ENCODE measurements around the gene MYO18A. TPM values are rescaled to one million over a fixed set of nuclear protein-coding genes. Genes with fewer than 3 reads are reported as not detected.
"Not testable (repeated sequence)": the region's sequence is repeated elsewhere in the genome, so short reads cannot be mapped to it uniquely, and the experiment has no call there.

Gene MYO18A
- total RNA-seq, 4 donors from 2014 or later = 112 to 191 (median 136) TPM

DNA sequence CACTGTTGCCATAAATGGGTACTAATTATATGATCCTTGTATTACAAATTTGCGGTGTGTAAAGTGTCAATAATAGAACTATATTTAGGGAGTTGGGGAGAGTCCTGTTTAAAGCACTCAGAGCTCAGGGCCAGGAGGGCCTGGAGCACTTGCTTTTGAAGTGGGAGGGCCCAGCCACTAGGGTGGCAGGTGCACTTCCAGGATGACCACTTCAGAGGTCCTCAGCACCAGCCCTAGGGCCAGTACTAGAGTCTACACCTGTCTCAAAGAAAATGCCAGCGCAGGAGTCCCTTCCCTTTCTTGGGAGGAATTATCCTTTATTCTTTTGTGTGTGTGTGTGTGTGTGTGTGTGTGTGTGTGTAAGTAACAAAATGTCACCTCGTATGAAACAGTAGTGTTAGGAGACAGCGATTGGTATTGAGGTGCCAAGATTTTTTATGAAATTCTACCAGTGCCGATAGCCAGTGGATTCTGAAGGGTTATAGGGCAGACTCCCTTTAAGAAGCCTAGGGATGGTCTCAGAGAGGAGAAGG, 31.9 kb downstream of the MYO18A start:
- no peaks in the 10 kb centered on the region for H3K36me3 ChIP-seq
- peak overlapping the region in 3 of 4 donors; percentile 38 to 57 (median 45) for H3K4me3 ChIP-seq
- 22% methylated on average over 5 of the region's 5 CpGs; no CpG with 5 or more reads in 1 of the 2 donors for WGBS, 2 donors (ENCODE audit: low coverage in 1 of 2)
- in situ Hi-C loops (cut with MboI; ENCODE audit: low pct_ligation_motif_present in 1 of 4, low pct_unique_long_range_greater_than_20kb in 1 of 4, low sequenced_read_pairs in 3 of 4) (loop anchor here in 3 of 4 donors (10.0 to 25.0 kb wide), 3 partner anchors 56 to 139 kb away; partner anchors contain the start of gene NUFIP2 (in 1 of the 3)), intact Hi-C loops (cut with DNase I; ENCODE audit: low total_unique reads) (loop anchor here (2.0 to 5.0 kb wide), 2 partner anchors 70 to 144 kb away; partner anchors contain the start of gene NUFIP2)
- H3K27ac ChIP-seq = peak overlapping the region; percentile 78 to 89 (median 82)
- H3K9me3 ChIP-seq = no peaks in the 10 kb centered on the region
- H3K4me1 ChIP-seq = peaks cover 14 to 32% (median 23%) of the 10 kb centered on the region in 4 donors
- no peaks in the 10 kb centered on the region for H3K27me3 ChIP-seq
- DNase-seq = no peak
- TF ChIP-seq POLR2A (IDR thresholded peaks at IDR 0.05) = no peak
- TF ChIP-seq POLR2AphosphoS5 (IDR thresholded peaks at IDR 0.05) = no peak
- TF ChIP-seq EP300 (IDR thresholded peaks at IDR 0.05; ENCODE audit: low read depth) = no peak
- TF ChIP-seq, protein P1, sequence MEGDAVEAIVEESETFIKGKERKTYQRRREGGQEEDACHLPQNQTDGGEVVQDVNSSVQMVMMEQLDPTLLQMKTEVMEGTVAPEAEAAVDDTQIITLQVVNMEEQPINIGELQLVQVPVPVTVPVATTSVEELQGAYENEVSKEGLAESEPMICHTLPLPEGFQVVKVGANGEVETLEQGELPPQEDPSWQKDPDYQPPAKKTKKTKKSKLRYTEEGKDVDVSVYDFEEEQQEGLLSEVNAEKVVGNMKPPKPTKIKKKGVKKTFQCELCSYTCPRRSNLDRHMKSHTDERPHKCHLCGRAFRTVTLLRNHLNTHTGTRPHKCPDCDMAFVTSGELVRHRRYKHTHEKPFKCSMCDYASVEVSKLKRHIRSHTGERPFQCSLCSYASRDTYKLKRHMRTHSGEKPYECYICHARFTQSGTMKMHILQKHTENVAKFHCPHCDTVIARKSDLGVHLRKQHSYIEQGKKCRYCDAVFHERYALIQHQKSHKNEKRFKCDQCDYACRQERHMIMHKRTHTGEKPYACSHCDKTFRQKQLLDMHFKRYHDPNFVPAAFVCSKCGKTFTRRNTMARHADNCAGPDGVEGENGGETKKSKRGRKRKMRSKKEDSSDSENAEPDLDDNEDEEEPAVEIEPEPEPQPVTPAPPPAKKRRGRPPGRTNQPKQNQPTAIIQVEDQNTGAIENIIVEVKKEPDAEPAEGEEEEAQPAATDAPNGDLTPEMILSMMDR (IDR thresholded peaks at IDR 0.05) = no peak

DNA sequence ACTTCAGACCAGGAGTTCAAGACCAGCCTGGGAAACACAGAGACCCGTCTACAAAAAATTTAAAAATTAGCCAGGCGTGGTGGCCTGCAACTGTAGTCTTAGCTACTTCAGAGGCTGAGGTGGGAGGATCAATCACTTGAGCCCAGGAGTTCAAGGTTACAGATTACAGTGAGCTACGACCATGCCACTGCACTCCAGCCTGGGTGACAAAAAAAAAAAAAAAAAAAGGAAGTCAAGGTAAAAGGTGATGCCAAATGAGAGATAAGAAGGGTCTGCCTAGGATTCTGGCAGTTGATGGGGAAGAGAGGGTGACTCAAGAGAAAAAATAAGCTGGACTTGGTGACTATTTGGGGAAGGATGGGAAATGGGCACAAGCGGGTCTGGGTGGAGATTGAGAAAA, 32.5 kb downstream of the MYO18A start:
- intact Hi-C loops (cut with DNase I; ENCODE audit: low total_unique reads) (loop anchor here (2.0 to 5.0 kb wide), 2 partner anchors 71 to 145 kb away; partner anchors contain the start of gene NUFIP2), in situ Hi-C loops (cut with MboI; ENCODE audit: low pct_ligation_motif_present in 1 of 4, low pct_unique_long_range_greater_than_20kb in 1 of 4, low sequenced_read_pairs in 3 of 4) (loop anchor here in 3 of 4 donors (10.0 to 25.0 kb wide), 3 partner anchors 57 to 140 kb away; partner anchors contain the start of gene NUFIP2 (in 1 of the 3))
- Histone ChIP-seq H3K9me3 (no peaks in the 10 kb centered on the region), H3K4me1 (peaks cover 14 to 32% (median 23%) of the 10 kb centered on the region in 4 donors), H3K4me3 (no peak overlapping the region), H3K27ac (peak overlapping the region; percentile 78 to 89 (median 82)), H3K27me3 (no peaks in the 10 kb centered on the region), H3K36me3 (no peaks in the 10 kb centered on the region)
- TF ChIP-seq, protein P1 (IDR thresholded peaks at IDR 0.05) = no peak
- TF ChIP-seq POLR2A (IDR thresholded peaks at IDR 0.05) (no peak), POLR2AphosphoS5 (IDR thresholded peaks at IDR 0.05) (no peak), EP300 (IDR thresholded peaks at IDR 0.05; ENCODE audit: low read depth) (no peak)
- 85 to 100% methylated on average over 1 to 4 of the region's 4 CpGs for WGBS, 2 donors (ENCODE audit: low coverage in 1 of 2)
- no peak for DNase-seq

DNA sequence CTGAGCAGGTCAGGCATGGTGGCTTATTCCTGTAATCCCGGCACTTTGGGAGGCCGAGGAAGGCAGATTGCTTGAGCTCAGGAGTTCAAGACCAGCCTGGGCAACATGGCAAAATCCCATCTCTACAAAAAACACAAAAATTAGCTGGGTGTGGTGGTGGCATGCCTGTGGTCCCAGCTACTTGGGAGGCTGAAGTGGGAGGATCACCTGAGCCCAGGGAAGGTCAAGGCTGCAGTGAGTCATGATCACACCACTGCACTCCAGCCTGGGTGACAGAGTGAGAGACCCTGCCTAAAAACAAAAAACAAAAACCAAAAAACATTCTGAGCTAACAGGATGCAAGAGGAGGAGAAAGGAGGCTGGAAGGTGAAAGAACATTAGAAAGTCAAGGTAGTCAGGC, 33.0 kb downstream of the MYO18A start:
- not testable (repeated sequence) for H3K27me3 ChIP-seq, DNase-seq, H3K4me3 ChIP-seq, H3K27ac ChIP-seq, H3K9me3 ChIP-seq, H3K36me3 ChIP-seq
- WGBS, 2 donors (ENCODE audit: low coverage in 1 of 2) = 94% methylated on average over 2 of the region's 2 CpGs; no CpG with 5 or more reads in 1 of the 2 donors
- peaks cover 14 to 32% (median 23%) of the 10 kb centered on the region in 4 donors for H3K4me1 ChIP-seq
- intact Hi-C loops (cut with DNase I; ENCODE audit: low total_unique reads) (loop anchor here (5.0 kb wide), 1 partner anchor 145 kb away; the partner anchor contains the start of gene NUFIP2), in situ Hi-C loops (cut with MboI; ENCODE audit: low pct_ligation_motif_present in 1 of 4, low pct_unique_long_range_greater_than_20kb in 1 of 4, low sequenced_read_pairs in 3 of 4) (loop anchor here in 3 of 4 donors (10.0 to 25.0 kb wide), 3 partner anchors 58 to 140 kb away; partner anchors contain the start of gene NUFIP2 (in 1 of the 3))

DNA sequence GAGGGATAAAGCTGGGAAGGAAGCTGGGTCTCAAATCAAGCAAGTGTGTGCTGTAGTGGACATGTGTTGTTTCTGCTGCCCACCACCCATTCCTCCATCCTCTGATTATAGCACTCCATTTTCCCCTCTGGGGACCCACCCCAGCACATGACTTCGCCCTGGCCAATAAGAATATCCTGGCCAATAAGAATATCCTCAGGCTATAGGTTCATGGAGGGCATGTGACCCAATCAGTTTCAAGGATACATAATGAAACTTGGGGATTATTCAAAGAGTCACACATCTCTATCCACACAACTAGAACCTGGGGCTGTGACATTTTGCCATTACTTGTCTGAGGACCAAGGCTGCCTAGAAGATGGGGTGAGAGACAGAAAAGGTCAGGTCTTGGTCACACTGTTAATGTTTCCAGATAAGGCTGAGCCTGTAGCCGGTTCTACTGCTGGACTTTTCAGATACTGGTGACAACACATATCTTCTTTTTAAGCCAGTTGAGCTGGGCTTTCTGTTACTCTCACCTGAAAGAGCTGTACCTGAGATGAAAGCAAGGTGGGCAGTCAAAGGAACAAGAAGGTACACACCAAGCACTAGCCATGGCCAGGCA, 33.7 kb downstream of the MYO18A start:
- H3K4me3 ChIP-seq = no peak overlapping the region
- no peak overlapping the region for H3K27ac ChIP-seq
- DNase-seq = no peak
- 88% methylated on average over 2 of the region's 2 CpGs; no CpG with 5 or more reads in 1 of the 2 donors for WGBS, 2 donors (ENCODE audit: low coverage in 1 of 2)
- TF ChIP-seq, protein P1 (IDR thresholded peaks at IDR 0.05) = no peak
- no peak for TF ChIP-seq EP300 (IDR thresholded peaks at IDR 0.05; ENCODE audit: low read depth)
- TF ChIP-seq POLR2AphosphoS5 (IDR thresholded peaks at IDR 0.05) = no peak
- TF ChIP-seq POLR2A (IDR thresholded peaks at IDR 0.05) = no peak
- intact Hi-C loops (cut with DNase I; ENCODE audit: low total_unique reads) = loop anchor here (5.0 kb wide), 1 partner anchor 146 kb away; the partner anchor contains the start of gene NUFIP2
- no peaks in the 10 kb centered on the region for H3K9me3 ChIP-seq
- peaks cover 16 to 32% (median 24%) of the 10 kb centered on the region in 4 donors for H3K4me1 ChIP-seq
- H3K36me3 ChIP-seq = no peaks in the 10 kb centered on the region
- in situ Hi-C loops (cut with MboI; ENCODE audit: low pct_ligation_motif_present in 1 of 4, low pct_unique_long_range_greater_than_20kb in 1 of 4, low sequenced_read_pairs in 3 of 4) = loop anchor here in 3 of 4 donors (10.0 to 25.0 kb wide), 3 partner anchors 58 to 141 kb away; partner anchors contain the start of gene NUFIP2 (in 1 of the 3)
- no peaks in the 10 kb centered on the region for H3K27me3 ChIP-seq
